HG03066 (cell line): ENCODE data around the gene OAT.

ENCODE experiments used
- ATAC-seq: cut with Tn5 transposase; IDR thresholded peaks from one replicate; pipeline ENCODE4 v1.9.1; 2021; ENCODE audit warnings: low read depth; ENCODE audit not compliant: unreplicated experiment

OAT gene

GRCh38 chr10:124356701-124357560 is 61.8 kb downstream of the OAT start:
- ATAC-seq: no peak

- no peak for ATAC-seq
Measured at GRCh38 chr10:124354411-124355382, 64.0 kb downstream of the OAT start.

- ATAC-seq: no peak
Measured at GRCh38 chr10:124353896-124354295, 64.8 kb downstream of the OAT start.

GRCh38 chr10:124353091-124353815 is 65.5 kb downstream of the OAT start:
- no peak for ATAC-seq

- no peak for ATAC-seq
Measured at GRCh38 chr10:124351481-124352220, 67.1 kb downstream of the OAT start.

- ATAC-seq: no peak
Measured at GRCh38 chr10:124350806-124351205, 67.9 kb downstream of the OAT start.

GRCh38 chr10:124349996-124350280 is 68.8 kb downstream of the OAT start:
- ATAC-seq: no peak

GRCh38 chr10:124349231-124349995 is 69.3 kb downstream of the OAT start:
- ATAC-seq: no peak

GRCh38 chr10:124348801-124349200 is 69.9 kb downstream of the OAT start:
- no peak for ATAC-seq

- no peak for ATAC-seq
Measured at GRCh38 chr10:124347956-124348355, 70.8 kb downstream of the OAT start.
